Activated naive CD4-positive, alpha-beta T cell treated with anti-CD3 and anti-CD28 coated beads, Interleukin-2, amount 10 ng/mL, durations not matched to agents 7 days and 5 days (primary cell): ENCODE results near the gene POPDC2.

Experiments used
- CTCF ChIA-PET: fragments of 350-600 bp; sonication (Branson Sonifier 250); formaldehyde crosslinking; loops from one replicate; lab custom pipeline; 2021; ENCODE audit warnings: antibody characterized with exemption; lab: Charles Lee
- DNase-seq: peaks from one replicate; pipeline ENCODE4 v3.0.0-alpha.2; 2020
- H3K27ac Mint-ChIP-seq: one replicate; pipeline ENCODE4 v1.8.0; 2021; ENCODE audit warnings: mild to moderate bottlenecking, moderate library complexity, mixed read lengths
- H3K27me3 Mint-ChIP-seq: one replicate; pipeline ENCODE4 v1.8.0; 2021; ENCODE audit warnings: mild to moderate bottlenecking, mixed read lengths
- H3K36me3 Mint-ChIP-seq: one replicate; pipeline ENCODE4 v1.8.0; 2021; ENCODE audit warnings: mixed read lengths
- H3K4me1 Mint-ChIP-seq: one replicate; pipeline ENCODE4 v1.8.0; 2021; ENCODE audit warnings: mixed read lengths
- H3K4me3 Mint-ChIP-seq: one replicate; pipeline ENCODE4 v1.8.0; 2021; ENCODE audit warnings: mild to moderate bottlenecking, moderate library complexity, mixed read lengths
- H3K9me3 Mint-ChIP-seq: one replicate; pipeline ENCODE4 v1.8.0; 2021; ENCODE audit warnings: mixed read lengths

The POPDC2 gene

DNA sequence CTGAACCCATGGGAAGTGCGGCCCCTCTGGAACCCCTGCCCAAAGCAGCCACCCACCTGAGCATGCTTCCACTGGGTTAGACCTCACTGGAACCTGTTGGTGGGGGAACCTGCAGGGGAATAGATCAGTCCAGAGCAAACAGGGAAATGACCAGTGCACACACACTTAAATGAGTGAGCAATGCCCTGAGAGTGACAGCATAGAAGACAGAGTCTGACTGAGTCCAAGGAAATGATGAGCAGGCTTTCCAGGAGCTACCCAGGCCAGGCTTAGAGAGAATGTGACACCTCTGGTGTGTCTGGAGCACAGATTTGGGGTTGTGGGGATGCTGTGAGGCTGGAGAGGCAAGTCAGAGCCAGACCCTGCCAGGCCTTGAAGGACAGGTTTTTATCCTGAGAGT lies 34.2 kb downstream of the POPDC2 start:
- Mint-ChIP-seq H3K4me1 (peaks cover 24% of the 10 kb centered on the region), H3K36me3 (no peaks in the 10 kb centered on the region), H3K9me3 (no peaks in the 10 kb centered on the region), H3K4me3 (no peak overlapping the region), H3K27ac (no peak overlapping the region), H3K27me3 (peaks cover 42% of the 10 kb centered on the region)
- DNase-seq, result no peak
- CTCF ChIA-PET, result no interaction called here

DNA sequence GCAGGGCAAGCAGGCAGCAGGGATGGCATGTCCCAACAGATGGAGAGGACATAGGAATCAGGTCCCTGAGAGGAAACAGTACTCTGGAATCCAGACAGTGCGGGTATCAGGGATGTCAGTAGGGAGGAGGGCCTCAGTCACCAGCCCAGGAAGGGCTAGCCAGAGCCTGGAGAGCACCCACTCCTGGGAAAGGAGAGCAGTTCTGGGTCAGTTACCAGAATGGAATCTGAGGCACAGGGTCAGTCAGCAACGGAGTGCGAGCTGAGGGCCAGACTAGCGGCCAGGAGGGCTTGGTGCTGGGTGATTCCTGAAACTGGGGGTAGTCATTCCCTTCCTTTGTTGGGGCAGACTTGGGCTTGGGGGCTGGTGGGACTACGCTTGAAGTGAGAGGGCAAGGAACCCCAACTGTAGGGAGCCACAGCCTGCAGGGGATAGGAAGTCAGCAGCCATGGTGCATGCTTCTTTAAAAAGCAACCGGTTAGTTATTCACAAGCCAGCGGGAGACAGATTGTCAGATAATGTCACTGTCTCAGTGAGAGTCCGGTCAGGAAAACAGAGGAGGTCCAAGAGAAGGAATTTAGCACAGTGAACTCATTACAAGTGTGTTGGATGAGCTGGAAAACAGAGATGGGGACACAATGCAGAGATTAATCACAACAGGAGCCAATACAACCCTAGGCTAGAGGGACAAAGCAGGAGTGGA lies 34.8 kb downstream of the POPDC2 start:
- H3K4me3 Mint-ChIP-seq, result no peak overlapping the region
- peaks cover 24% of the 10 kb centered on the region for H3K4me1 Mint-ChIP-seq
- no peak overlapping the region for H3K27ac Mint-ChIP-seq
- CTCF ChIA-PET, result no interaction called here
- no peak for DNase-seq
- peaks cover 48% of the 10 kb centered on the region for H3K27me3 Mint-ChIP-seq
- H3K36me3 Mint-ChIP-seq, result no peaks in the 10 kb centered on the region
- H3K9me3 Mint-ChIP-seq, result no peaks in the 10 kb centered on the region

DNA sequence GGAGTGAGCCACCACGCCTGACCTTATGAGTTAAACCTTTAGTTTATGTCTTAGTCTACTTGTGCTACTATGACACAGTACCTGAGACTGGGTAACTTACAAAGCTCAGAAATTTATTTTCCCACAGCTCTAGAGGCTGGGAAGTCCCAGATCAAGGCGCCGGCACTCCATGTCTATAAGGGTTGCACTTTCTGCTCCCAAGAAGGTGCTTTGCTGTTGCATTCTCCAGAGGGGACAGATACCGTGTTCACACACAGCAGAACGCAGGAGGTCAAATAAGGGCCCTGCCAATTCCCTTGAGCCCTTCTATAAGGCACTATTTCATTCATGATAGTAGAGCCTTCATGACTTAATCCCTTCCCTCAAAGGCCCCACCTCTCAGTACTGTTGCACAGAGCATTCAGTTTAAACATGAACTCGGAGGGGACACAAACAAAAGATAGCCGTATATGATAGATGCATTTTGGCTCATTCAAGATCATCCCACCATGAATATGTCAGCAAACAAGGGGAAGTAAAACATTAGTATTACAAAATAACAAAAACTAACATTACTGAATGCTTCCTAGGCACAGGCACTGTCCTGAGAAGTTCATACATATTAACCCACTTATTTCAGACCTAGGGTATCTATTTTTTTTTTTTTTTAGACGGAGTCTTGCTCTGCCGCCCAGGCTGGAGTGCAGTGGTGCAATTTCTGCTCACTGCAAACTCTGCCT lies 36.2 kb downstream of the POPDC2 start:
- CTCF ChIA-PET, result interaction anchor here (0.6 kb wide), 1 partner anchor 34 kb away, joined by 3 read pairs; no protein-coding TSS in a partner anchor
- DNase-seq, result no peak
- Mint-ChIP-seq H3K9me3 (no peaks in the 10 kb centered on the region), H3K27me3 (peaks cover 48% of the 10 kb centered on the region), H3K4me3 (no peak overlapping the region), H3K4me1 (peaks cover 23% of the 10 kb centered on the region), H3K36me3 (no peaks in the 10 kb centered on the region), H3K27ac (no peak overlapping the region)

DNA sequence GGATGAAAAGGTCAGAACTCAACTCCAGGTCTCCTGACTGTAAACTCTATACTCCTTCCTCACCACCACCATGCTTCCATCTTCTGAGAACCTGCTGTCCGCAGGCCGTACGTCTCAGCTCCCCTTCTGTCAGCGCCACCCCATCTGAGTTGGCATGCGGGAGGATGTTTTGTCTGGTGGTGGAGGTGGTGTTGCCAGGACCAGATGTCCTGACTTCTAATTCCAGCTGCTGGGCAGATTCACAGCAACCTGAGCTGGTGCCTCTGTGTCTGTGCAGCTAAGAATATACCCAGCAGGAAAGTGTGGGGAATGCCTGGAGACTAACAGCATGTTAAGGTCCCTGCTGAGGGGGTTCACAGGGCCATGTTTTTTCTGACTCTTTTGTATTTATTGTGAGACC lies 39.5 kb downstream of the POPDC2 start:
- no peaks in the 10 kb centered on the region for H3K36me3 Mint-ChIP-seq
- no peak overlapping the region for H3K27ac Mint-ChIP-seq
- no peak for DNase-seq
- no peak overlapping the region for H3K4me3 Mint-ChIP-seq
- H3K4me1 Mint-ChIP-seq, result no peaks in the 10 kb centered on the region
- peaks cover 46% of the 10 kb centered on the region for H3K27me3 Mint-ChIP-seq
- CTCF ChIA-PET, result interaction anchor here (1.6 kb wide), 1 partner anchor 21 kb away, joined by 5 read pairs; no protein-coding TSS in a partner anchor
- no peaks in the 10 kb centered on the region for H3K9me3 Mint-ChIP-seq

DNA sequence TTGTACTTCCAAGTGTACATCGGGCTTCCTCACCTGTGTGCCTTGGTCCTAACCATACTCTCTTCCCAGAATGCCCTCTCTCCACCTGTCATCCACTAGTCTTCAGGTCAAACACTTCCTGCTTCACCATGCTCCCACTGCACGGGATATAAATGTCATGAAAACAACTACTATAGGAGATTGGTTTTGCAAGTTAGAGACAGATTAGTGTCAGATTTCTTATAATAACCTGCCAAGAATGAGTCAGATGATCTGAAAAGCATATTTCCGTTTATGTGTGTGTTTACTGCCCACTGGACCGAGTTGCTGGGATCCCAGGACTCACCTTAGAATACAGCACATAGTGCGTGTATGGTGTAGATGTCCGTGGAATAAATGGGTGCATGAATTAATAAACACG lies 41.3 kb downstream of the POPDC2 start:
- peaks cover 39% of the 10 kb centered on the region for H3K27me3 Mint-ChIP-seq
- no peaks in the 10 kb centered on the region for H3K9me3 Mint-ChIP-seq
- CTCF ChIA-PET, result no interaction called here
- DNase-seq, result no peak
- H3K4me1 Mint-ChIP-seq, result no peaks in the 10 kb centered on the region
- H3K27ac Mint-ChIP-seq, result no peak overlapping the region
- no peak overlapping the region for H3K4me3 Mint-ChIP-seq
- no peaks in the 10 kb centered on the region for H3K36me3 Mint-ChIP-seq

DNA sequence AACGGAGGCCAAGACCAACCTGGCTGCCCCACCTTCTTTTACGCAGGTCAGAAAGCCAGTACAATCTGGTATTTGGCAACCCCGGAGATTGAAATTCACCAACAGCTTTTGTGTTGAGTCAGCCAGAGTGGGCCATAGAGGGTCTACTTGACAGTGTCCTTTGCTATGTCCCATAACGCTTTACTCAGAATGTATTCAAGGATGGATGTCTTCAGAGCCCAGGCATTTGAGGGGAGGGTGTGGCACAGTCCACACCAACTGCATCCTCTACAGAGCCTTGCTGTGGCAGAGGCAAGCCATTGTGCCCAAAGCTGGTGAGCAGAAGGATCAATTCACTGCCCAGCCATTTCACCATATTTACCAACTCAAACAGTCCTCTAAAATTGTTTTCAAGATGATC lies 44.3 kb downstream of the POPDC2 start:
- Mint-ChIP-seq H3K4me1 (no peaks in the 10 kb centered on the region), H3K36me3 (no peaks in the 10 kb centered on the region), H3K27me3 (peaks cover 37% of the 10 kb centered on the region), H3K4me3 (no peak overlapping the region), H3K27ac (no peak overlapping the region), H3K9me3 (no peaks in the 10 kb centered on the region)
- CTCF ChIA-PET, result no interaction called here
- DNase-seq, result no peak

DNA sequence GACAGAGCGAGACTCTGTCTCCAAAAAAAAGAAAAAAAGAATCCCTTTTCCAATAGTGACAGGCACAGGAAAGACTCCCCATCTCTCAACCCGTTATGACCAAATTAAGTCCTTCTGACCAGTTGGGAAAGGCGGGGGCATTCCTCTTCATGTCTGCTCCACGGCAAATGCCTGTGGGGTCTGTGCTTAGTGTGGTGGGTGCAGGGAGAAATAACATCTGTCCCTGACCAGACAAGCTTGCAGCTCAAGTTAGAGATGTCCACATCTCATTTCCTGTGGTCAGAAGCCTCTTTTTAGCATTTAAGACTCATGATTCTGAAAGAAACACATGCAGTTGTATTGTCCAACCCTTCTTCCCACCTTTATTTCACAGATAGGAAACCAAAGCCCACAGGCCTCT lies 46.5 kb downstream of the POPDC2 start:
- Mint-ChIP-seq H3K9me3 (no peaks in the 10 kb centered on the region), H3K27ac (no peak overlapping the region), H3K36me3 (no peaks in the 10 kb centered on the region), H3K4me3 (no peak overlapping the region), H3K27me3 (peaks cover 44% of the 10 kb centered on the region), H3K4me1 (no peaks in the 10 kb centered on the region)
- no peak for DNase-seq
- CTCF ChIA-PET, result no interaction called here

DNA sequence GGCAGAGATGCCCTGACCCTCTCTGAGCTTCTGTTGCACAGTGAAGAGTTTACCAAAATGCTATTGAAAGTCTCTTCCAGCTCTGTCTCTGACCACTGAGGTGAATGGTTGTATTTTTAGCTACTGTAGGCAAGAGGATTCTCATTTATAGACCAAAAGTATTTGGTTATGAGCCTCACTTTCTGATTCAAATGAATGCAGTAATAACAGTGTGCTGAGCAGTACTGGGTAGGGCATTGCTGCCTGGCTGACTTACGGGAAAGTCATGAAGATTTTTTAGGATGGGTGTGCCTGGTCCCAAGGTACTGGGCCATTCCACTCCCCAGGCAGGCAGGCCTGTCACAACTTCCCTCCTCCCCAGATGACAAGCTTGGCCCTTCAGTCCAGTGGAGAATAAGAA lies 47.2 kb downstream of the POPDC2 start:
- no peak overlapping the region for H3K4me3 Mint-ChIP-seq

DNA sequence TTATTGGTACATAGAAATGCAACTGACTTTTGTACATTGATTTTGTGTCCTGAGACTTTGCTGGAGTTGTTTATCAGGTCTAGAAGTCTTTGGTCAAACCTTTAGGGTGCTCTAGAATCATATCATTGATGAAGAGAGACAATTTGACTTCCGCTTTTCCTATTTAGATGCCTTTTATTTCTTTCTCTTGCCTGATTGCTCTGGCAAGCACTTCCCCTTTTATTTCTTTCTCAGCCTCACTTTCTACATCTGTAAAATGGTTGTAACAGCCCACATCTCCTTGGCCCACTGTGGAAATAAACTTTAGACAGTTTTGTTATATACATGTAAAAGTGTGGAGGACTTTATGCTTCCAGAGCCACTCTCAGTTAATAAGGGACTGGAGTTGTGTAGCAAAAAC lies 48.7 kb downstream of the POPDC2 start:
- no peak overlapping the region for H3K4me3 Mint-ChIP-seq
- no peak for DNase-seq
- peaks cover 36% of the 10 kb centered on the region for H3K27me3 Mint-ChIP-seq
- CTCF ChIA-PET, result no interaction called here
- H3K36me3 Mint-ChIP-seq, result no peaks in the 10 kb centered on the region
- H3K9me3 Mint-ChIP-seq, result no peaks in the 10 kb centered on the region
- no peaks in the 10 kb centered on the region for H3K4me1 Mint-ChIP-seq
- H3K27ac Mint-ChIP-seq, result no peak overlapping the region

More for the DNA sequence above, 47.2 kb downstream of the POPDC2 start:
- Mint-ChIP-seq H3K27me3 (peaks cover 40% of the 10 kb centered on the region), H3K4me1 (no peaks in the 10 kb centered on the region), H3K9me3 (no peaks in the 10 kb centered on the region), H3K36me3 (no peaks in the 10 kb centered on the region), H3K27ac (no peak overlapping the region)
- DNase-seq, result no peak
- CTCF ChIA-PET, result no interaction called here

DNA sequence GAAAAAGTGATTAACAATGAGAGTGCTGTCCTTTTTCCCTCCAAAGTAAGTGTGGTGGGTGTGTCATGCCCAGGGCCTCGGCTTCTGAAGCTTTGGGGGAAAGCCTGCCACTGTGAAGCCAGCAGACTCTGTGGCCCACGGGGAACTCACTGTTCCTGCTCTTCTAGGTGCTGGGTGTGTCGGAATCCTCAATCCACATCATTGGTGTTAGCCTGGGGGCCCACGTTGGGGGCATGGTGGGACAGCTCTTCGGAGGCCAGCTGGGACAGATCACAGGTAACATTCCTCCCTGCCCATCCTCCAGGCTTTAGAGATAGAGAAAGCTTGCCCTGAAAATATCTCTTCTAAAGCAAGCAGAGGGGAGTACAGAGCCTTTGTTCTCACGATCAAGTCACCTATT lies 51.1 kb downstream of the POPDC2 start:
- CTCF ChIA-PET, result no interaction called here
- no peaks in the 10 kb centered on the region for H3K4me1 Mint-ChIP-seq
- no peak overlapping the region for H3K4me3 Mint-ChIP-seq
- peaks cover 41% of the 10 kb centered on the region for H3K27me3 Mint-ChIP-seq
- no peak for DNase-seq
- no peaks in the 10 kb centered on the region for H3K9me3 Mint-ChIP-seq
- no peak overlapping the region for H3K27ac Mint-ChIP-seq
- no peaks in the 10 kb centered on the region for H3K36me3 Mint-ChIP-seq

DNA sequence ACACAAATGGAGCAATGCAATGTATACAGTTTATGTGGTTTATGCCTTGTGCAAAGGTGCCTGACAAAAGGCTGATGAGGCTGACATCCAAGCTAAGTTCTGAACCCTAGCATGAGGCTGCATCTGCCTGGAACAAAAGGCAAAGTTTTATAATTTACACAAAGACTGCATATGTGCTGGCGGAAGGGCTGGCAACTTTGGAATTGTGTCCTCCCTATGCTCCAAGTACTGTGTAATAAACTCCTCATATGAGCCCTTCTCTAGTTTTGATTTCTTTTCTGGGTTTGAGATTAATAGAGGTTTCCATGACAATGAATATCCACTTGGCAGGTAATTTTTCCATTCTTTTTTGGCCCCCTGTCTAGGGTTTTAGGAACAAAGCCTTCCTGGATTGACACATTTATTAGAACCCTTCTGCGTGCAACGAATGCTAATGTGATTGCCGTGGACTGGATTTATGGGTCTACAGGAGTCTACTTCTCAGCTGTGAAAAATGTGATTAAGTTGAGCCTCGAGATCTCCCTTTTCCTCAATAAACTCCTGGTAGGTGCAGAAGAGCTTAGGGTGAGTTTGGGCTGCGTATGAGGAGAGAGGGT lies 51.9 kb downstream of the POPDC2 start:
- peaks cover 41% of the 10 kb centered on the region for H3K27me3 Mint-ChIP-seq
- H3K9me3 Mint-ChIP-seq, result no peaks in the 10 kb centered on the region
- DNase-seq, result no peak
- no peaks in the 10 kb centered on the region for H3K4me1 Mint-ChIP-seq
- no peaks in the 10 kb centered on the region for H3K36me3 Mint-ChIP-seq
- CTCF ChIA-PET, result no interaction called here
- H3K4me3 Mint-ChIP-seq, result no peak overlapping the region
- H3K27ac Mint-ChIP-seq, result no peak overlapping the region

DNA sequence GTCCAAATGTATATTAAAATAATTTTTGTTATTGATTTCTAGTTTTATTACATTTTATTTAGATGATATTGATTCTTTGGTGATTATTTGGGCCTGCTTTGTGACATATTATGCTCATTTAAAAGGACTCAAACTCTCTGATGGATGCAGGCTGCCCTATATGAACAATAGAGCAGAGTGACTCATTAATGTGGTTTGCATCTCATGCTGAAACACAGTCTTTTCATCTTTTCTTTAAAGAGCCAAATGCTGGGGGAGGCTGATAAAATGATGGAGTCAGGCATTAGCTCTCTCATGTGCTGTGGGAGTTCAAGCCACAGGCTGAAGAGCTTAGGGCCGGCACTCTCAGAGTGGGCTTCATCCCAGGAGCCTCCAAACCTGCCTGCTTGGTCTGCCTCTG lies 55.5 kb downstream of the POPDC2 start:
- Mint-ChIP-seq H3K36me3 (no peaks in the 10 kb centered on the region), H3K9me3 (no peaks in the 10 kb centered on the region), H3K27me3 (peaks cover 44% of the 10 kb centered on the region), H3K27ac (no peak overlapping the region), H3K4me3 (no peak overlapping the region), H3K4me1 (no peaks in the 10 kb centered on the region)
- CTCF ChIA-PET, result no interaction called here
- no peak for DNase-seq

DNA sequence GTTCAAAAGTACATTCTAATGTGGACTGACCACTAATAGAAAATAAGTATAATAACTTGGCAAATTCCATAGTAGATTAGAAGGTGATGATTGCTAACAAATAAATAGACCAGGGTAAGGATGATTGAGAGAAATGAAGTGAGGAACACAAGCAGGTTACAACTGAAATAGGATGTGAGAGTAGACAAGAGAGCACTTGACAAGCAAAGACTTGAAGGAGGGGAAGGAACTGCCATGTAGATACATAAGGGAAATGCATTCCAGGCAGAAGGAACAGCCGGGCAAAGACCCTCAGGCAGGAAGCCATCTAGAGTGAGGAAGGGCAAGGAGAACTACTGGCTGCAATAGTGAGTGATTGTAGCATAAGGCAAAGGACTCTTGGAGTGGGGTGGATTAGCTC lies 57.7 kb downstream of the POPDC2 start:
- H3K4me1 Mint-ChIP-seq, result no peaks in the 10 kb centered on the region
- no peak overlapping the region for H3K27ac Mint-ChIP-seq
- no peak overlapping the region for H3K4me3 Mint-ChIP-seq
- CTCF ChIA-PET, result no interaction called here
- DNase-seq, result no peak
- H3K36me3 Mint-ChIP-seq, result no peaks in the 10 kb centered on the region
- H3K27me3 Mint-ChIP-seq, result peaks cover 33% of the 10 kb centered on the region
- no peaks in the 10 kb centered on the region for H3K9me3 Mint-ChIP-seq

DNA sequence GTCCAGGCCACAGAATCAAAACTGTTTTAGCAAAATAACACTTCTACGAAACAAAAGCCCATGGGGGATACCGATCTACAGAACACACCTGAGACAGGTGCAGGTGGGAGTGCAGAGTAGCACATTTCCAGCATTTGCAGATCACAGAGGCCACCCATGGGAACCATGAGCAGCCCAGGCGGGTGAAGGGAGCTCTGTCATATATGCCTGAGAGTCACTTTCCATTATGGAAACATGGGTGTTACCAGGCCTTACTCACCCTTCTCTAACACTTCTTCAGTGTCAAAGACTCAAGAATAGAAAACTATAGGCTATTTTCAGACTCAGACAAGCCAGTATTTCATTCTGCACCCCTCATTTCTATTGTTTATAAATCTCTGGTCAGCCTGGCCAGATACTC lies 59.2 kb downstream of the POPDC2 start:
- Mint-ChIP-seq H3K4me1 (peaks cover 3% of the 10 kb centered on the region), H3K36me3 (no peaks in the 10 kb centered on the region), H3K27me3 (peaks cover 27% of the 10 kb centered on the region), H3K4me3 (no peak overlapping the region), H3K9me3 (no peaks in the 10 kb centered on the region), H3K27ac (no peak overlapping the region)
- no peak for DNase-seq
- CTCF ChIA-PET, result interaction anchor here (1.5 to 1.7 kb wide), 2 partner anchors 75 to 79 kb away, joined by 7 to 25 read pairs; partner anchors contain the start of gene COX17
